ENCODE results near the gene REEP5.

Gene REEP5

GRCh38 chr5:112847306-112847705, 74.7 kb downstream of the REEP5 start:
- H3K27me3 ChIP-seq (ENCODE audit: control insufficient read depth, insufficient read depth, low read length), result no peaks in the 10 kb centered on the region
- no peak overlapping the region for H3K27ac ChIP-seq (ENCODE audit: low read depth, low read length)
- no peak overlapping the region for H3K4me3 ChIP-seq (ENCODE audit: low read depth, low read length)
- H3K36me3 ChIP-seq (ENCODE audit: control insufficient read depth, insufficient read depth, low read length), result no peaks in the 10 kb centered on the region
- H3K9ac ChIP-seq (ENCODE audit: low read length), result no peak overlapping the region
- H3K9me3 ChIP-seq (ENCODE audit: control insufficient read depth, insufficient read depth, low read depth, low read length), result no peaks in the 10 kb centered on the region
- H3K4me1 ChIP-seq (ENCODE audit: control insufficient read depth, insufficient read depth, low read length), result peaks cover 11% of the 10 kb centered on the region

GRCh38 chr5:112846556-112846955, 75.5 kb downstream of the REEP5 start:
- no peaks in the 10 kb centered on the region for H3K36me3 ChIP-seq (ENCODE audit: control insufficient read depth, insufficient read depth, low read length)
- peaks cover 11% of the 10 kb centered on the region for H3K4me1 ChIP-seq (ENCODE audit: control insufficient read depth, insufficient read depth, low read length)
- no peaks in the 10 kb centered on the region for H3K9me3 ChIP-seq (ENCODE audit: control insufficient read depth, insufficient read depth, low read depth, low read length)
- H3K27ac ChIP-seq (ENCODE audit: low read depth, low read length), result no peak overlapping the region
- no peaks in the 10 kb centered on the region for H3K27me3 ChIP-seq (ENCODE audit: control insufficient read depth, insufficient read depth, low read length)
- no peak overlapping the region for H3K4me3 ChIP-seq (ENCODE audit: low read depth, low read length)
- no peak overlapping the region for H3K9ac ChIP-seq (ENCODE audit: low read length)

- H3K9me3 ChIP-seq (ENCODE audit: control insufficient read depth, insufficient read depth, low read depth, low read length), result no peaks in the 10 kb centered on the region
- H3K27me3 ChIP-seq (ENCODE audit: control insufficient read depth, insufficient read depth, low read length), result no peaks in the 10 kb centered on the region
- H3K27ac ChIP-seq (ENCODE audit: low read depth, low read length), result no peak overlapping the region
- H3K36me3 ChIP-seq (ENCODE audit: control insufficient read depth, insufficient read depth, low read length), result peaks cover 9% of the 10 kb centered on the region
- H3K4me3 ChIP-seq (ENCODE audit: low read depth, low read length), result no peak overlapping the region
- H3K4me1 ChIP-seq (ENCODE audit: control insufficient read depth, insufficient read depth, low read length), result peaks cover 11% of the 10 kb centered on the region
- H3K9ac ChIP-seq (ENCODE audit: low read length), result no peak overlapping the region
Observed at GRCh38 chr5:112844489-112844888, 77.5 kb downstream of the REEP5 start.

GRCh38 chr5:112833971-112834370, 88.1 kb downstream of the REEP5 start:
- Histone ChIP-seq H3K27ac (ENCODE audit: low read depth, low read length) (no peak overlapping the region), H3K9ac (ENCODE audit: low read length) (no peak overlapping the region), H3K4me3 (ENCODE audit: low read depth, low read length) (no peak overlapping the region), H3K27me3 (ENCODE audit: control insufficient read depth, insufficient read depth, low read length) (no peaks in the 10 kb centered on the region), H3K4me1 (ENCODE audit: control insufficient read depth, insufficient read depth, low read length) (no peaks in the 10 kb centered on the region), H3K9me3 (ENCODE audit: control insufficient read depth, insufficient read depth, low read depth, low read length) (no peaks in the 10 kb centered on the region), H3K36me3 (ENCODE audit: control insufficient read depth, insufficient read depth, low read length) (peaks cover 29% of the 10 kb centered on the region)

GRCh38 chr5:112830378-112830777, 91.6 kb downstream of the REEP5 start:
- Histone ChIP-seq H3K36me3 (ENCODE audit: control insufficient read depth, insufficient read depth, low read length) (peaks cover 32% of the 10 kb centered on the region), H3K27ac (ENCODE audit: low read depth, low read length) (no peak overlapping the region), H3K9me3 (ENCODE audit: control insufficient read depth, insufficient read depth, low read depth, low read length) (no peaks in the 10 kb centered on the region), H3K4me3 (ENCODE audit: low read depth, low read length) (no peak overlapping the region), H3K27me3 (ENCODE audit: control insufficient read depth, insufficient read depth, low read length) (no peaks in the 10 kb centered on the region), H3K9ac (ENCODE audit: low read length) (no peak overlapping the region), H3K4me1 (ENCODE audit: control insufficient read depth, insufficient read depth, low read length) (peaks cover 9% of the 10 kb centered on the region; the same call in 1 of the 2 replicates)
